HG03457 (cell line): ENCODE measurements around the gene RTN1.

Experiments
- ATAC-seq: cut with Tn5 transposase; IDR thresholded peaks from one replicate; pipeline ENCODE4 v1.9.1; 2021; ENCODE audit warnings: moderate number of reproducible peaks; ENCODE audit not compliant: unreplicated experiment

RTN1 gene, protein sequence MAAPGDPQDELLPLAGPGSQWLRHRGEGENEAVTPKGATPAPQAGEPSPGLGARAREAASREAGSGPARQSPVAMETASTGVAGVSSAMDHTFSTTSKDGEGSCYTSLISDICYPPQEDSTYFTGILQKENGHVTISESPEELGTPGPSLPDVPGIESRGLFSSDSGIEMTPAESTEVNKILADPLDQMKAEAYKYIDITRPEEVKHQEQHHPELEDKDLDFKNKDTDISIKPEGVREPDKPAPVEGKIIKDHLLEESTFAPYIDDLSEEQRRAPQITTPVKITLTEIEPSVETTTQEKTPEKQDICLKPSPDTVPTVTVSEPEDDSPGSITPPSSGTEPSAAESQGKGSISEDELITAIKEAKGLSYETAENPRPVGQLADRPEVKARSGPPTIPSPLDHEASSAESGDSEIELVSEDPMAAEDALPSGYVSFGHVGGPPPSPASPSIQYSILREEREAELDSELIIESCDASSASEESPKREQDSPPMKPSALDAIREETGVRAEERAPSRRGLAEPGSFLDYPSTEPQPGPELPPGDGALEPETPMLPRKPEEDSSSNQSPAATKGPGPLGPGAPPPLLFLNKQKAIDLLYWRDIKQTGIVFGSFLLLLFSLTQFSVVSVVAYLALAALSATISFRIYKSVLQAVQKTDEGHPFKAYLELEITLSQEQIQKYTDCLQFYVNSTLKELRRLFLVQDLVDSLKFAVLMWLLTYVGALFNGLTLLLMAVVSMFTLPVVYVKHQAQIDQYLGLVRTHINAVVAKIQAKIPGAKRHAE

GRCh38 chr14:59870277-59871165 is at the start of gene RTN1:
RTN1 (minus strand) TSS chr14:59870776; CDS start chr14:59870630, 146 bp downstream.
- ATAC-seq: no peak

- ATAC-seq: no peak
Measured at GRCh38 chr14:59920378-59920683, 49.8 kb upstream of the RTN1 start.

- no peak for ATAC-seq
Measured at GRCh38 chr14:59919570-59920377, 49.2 kb upstream of the RTN1 start, which contains the start of gene LRRC9. LRRC9 (plus strand) TSS chr14:59920144.

GRCh38 chr14:59918824-59919569 is 48.4 kb upstream of the RTN1 start:
- no peak for ATAC-seq

- ATAC-seq: no peak
Measured at GRCh38 chr14:59913187-59913586, 42.6 kb upstream of the RTN1 start.

- ATAC-seq: no peak
Measured at GRCh38 chr14:59912443-59912842, 41.9 kb upstream of the RTN1 start.

- no peak for ATAC-seq
Measured at GRCh38 chr14:59905188-59905587, 34.6 kb upstream of the RTN1 start.

GRCh38 chr14:59904184-59904583 is 33.6 kb upstream of the RTN1 start:
- ATAC-seq: no peak

DNA sequence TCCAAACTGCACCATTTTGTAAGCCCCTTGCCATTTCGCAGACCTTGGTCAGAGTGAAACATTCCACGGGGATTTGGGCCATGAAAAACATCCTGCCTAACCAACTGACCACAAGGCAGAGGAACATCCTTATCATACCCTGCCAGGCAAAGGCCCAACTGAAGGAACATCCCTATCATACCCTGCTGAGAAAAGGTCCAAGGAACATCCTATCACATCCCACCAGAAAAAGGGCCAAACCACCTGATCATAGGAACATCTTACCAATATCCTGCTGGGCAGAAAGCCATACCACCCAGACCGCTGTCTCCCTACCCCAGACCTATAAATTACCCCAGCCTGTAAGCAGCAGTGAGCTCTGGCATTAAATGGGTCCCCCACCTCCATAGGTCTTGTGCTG is 30.0 kb upstream of the RTN1 start:
- no peak for ATAC-seq

- no peak for ATAC-seq
Measured at GRCh38 chr14:59897757-59898383, 27.3 kb upstream of the RTN1 start.

GRCh38 chr14:59895721-59896120 is 25.1 kb upstream of the RTN1 start:
- no peak for ATAC-seq

GRCh38 chr14:59890676-59891075 is 20.1 kb upstream of the RTN1 start:
- ATAC-seq: no peak

DNA sequence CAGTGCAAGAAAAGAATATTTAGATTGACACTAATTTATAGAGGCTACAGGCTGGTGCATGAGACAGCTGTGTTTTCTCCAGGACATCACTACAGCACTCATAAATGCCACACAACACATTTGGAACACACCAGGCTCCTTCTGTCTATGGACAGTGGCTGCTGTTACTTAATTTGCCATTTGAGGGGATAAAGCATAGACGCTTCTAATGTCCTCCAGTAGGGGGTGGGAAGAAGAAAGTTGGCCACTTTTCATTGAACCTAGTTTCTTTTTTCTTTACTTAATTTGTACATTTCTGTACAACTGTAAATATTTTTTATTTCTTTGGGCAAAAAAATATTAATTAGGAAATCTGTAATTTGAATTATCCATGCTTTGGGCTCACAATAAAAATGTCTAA is 12.4 kb upstream of the RTN1 start:
- ATAC-seq: no peak

GRCh38 chr14:59871166-59871495 is 555 bp upstream of the RTN1 start:
- no peak for ATAC-seq

DNA sequence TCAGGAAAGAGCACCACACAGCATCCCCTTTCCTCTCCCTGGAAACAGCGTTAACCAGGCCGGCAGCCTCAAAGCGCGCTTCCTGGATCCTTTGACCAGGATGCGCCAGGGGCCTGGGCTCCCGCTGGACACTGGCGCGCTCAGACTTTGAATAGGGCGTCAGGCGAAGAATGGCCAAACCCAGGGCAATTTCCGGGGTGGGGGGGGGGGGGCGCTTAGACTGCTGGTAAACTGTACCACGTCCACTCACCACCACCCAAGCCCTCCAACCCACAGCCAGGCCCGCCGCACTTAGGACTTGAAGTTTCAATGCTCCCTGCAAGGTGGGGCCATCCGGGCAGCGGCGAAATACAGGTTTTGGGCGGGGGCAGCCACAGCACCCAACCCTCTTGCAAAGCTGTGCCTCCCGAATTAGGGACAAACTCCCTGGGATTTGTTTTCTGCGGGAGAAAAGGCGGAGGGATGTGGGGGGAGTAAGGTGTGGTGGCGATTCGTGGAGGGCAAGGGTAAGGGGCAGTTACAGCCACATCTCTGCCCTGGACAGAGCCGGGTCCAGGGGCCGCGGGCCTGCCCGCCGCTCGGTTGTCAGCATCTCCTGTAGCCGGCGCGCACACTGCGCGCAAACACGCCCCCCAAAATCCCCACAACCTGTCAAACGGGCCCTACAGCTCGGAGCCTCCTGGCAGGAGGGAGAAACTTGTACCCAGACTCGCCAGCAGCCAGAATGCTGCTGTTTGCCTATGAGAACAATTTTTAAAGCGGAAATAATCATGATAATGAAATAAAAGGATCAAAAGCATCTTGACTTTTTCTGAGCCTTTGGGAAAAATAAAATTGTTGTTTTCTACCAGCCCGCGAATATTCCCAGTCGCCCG is 958 bp downstream of the RTN1 start:
- ATAC-seq: no peak

GRCh38 chr14:59868021-59868420 is 2.6 kb downstream of the RTN1 start:
- ATAC-seq: no peak

DNA sequence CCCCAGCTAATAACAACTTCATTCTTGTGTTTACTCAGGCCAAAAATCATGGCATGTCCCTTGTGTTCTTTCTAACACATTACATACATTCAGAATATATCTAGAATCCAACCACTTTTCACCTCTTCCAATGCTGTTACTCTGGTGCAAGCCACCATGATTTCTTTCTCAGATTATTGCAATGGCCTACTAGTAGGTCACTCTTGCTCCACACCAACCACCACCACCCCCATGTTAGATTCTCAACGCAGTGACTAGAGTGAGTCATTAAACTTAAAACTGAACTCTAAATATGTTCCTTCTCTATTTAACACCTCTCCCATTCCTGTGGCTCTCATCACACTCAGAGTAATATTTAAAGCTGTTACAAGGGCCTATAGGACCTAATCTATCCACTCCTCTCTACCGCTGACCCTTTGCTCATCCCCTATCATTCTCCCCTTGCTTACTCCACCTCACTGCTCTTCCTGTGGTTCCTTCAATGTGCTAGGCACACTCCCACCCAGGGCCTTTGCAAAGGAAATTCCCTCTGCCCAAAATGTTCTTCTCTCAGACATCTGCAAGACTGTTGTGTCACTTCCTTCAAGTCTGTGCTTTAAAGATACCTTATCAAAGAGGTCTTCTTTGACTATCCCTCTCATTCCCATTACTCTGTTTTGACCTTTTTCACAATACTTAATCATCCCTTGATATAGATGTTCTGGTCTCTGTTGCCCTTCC is 6.6 kb downstream of the RTN1 start:
- ATAC-seq: no peak

GRCh38 chr14:59857328-59857727 is 13.2 kb downstream of the RTN1 start:
- ATAC-seq: no peak
